Measurements from ENCODE around the gene SLCO2B1.
A peak's percentile ranks its signal among the peaks of the same experiment; 100 is the strongest.
"Not testable (repeated sequence)": the region's sequence is repeated elsewhere in the genome, so short reads cannot be mapped to it uniquely, and the experiment has no call there.

SLCO2B1 gene

DNA sequence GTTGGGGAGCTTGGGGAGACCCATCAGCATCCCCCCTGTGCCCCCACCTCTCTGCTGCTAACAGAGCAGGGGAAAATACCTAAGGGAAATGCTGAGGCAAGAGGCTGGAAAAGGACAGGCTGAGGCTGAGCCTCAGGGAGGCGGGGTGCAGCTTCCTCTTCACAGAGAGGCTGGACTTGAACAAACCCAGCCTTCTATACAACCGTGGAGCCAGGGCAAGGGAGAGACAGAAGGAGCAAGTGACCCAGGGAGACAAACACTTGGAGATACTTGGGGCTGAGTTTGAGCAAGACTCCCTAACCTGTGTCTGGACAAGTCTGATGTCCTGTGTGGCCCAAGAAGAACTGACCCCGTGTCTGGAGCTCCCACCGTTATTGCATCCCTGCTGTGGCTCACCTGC, at the start of gene SLCO2B1:
TSS of gene SLCO2B1 (plus strand) at position 229 of the 400 bp plus-strand sequence. CDS start 275 bp downstream, outside the sequence.
- DNase-seq = no peak

- no peak for DNase-seq
Observed at GRCh38 chr11:75101424-75102128, 49.3 kb upstream of the SLCO2B1 start.

DNA sequence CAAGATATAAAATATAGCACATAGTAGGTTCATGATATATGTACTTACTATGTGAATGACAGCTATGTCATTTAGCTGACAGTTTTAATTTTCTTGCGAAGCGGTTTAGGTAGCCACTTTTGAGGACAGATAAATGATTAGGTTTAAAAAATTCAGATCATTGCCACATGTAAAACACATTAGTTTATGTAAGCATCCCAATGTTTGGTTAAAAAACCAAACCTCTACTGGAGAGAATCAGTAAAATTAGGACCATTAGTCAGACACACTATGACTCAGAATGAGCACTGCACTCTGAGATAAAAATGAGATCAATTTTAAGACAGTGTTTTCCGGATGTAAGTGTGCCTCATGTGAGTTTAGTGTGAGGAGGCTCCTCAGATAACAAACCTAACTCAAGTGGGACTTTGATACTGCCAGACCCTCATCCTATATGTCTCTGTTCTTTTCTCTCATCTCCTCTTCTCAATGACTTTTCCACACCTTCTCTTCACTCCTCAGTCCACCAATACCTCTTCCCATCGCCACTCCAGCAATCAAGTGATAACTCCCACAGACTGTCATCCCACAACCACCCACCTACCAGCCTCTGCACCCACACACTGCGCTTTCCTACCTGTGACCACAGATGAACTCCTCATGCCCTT, 47.4 kb upstream of the SLCO2B1 start:
- DNase-seq = no peak

- DNase-seq = no peak
Observed at GRCh38 chr11:75105462-75105925, 45.4 kb upstream of the SLCO2B1 start.

- DNase-seq = not testable (repeated sequence)
Observed at GRCh38 chr11:75105967-75106681, 44.8 kb upstream of the SLCO2B1 start.

DNA sequence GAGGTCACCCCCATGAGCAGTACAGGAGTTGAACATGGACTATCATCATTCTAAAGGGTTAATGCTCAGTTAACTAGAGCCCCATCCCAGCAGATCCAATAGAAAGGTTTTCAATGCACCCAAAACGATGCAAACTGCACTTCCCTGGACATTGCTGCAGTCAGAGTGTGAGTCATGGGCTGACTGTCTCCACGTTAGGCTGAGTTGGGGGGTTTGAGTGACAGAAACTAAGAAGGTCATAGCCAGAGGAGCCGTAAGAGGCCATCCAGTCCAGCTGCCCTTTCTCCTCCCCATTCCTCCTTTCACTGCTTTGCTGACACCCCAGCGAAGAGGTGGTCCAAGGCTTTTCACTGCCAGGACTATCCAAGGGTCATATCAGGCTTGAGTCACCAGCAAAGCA, 43.7 kb upstream of the SLCO2B1 start:
- no peak for DNase-seq

DNA sequence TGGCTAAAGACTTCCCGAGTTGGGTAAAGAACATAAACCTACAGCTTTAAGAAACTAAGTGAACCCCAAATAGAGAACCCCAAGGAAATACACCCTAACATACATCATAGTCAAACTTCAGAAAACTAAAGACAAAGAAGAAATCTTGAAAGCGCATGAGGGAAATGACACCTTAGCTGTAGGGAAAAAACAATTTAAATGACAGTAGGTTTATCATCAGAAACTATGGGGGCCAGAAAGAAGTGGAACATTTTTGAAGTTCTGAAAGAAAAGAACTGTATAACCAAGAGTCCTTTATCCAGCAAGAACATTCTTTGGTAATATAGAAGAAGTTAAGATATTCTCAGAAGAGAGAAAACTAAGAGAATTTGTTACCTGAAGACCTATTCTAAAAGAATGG, 38.7 kb upstream of the SLCO2B1 start:
- DNase-seq = no peak

GRCh38 chr11:75113030-75113429, 37.9 kb upstream of the SLCO2B1 start:
- DNase-seq = no peak

DNA sequence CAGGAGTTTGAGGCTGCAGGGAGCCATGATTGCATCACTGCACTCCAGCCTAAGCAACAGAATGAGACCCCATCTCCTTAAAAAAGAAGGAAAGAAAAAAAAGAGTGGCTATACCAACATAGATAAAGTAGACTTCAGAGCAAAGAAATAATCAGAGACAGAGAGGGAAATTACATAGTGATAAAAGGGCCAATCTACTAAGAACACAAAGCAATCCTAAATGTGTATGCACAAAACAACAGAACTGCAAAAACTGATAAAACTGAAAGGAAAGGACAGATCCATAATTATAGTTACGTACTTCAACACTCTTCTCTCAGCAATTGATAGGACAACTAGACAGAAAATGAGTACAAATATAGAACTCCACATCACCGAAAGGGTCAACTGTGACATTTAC, 36.4 kb upstream of the SLCO2B1 start:
- DNase-seq = no peak

GRCh38 chr11:75118577-75118976, 32.3 kb upstream of the SLCO2B1 start:
- DNase-seq = no peak

- DNase-seq = no peak
Observed at GRCh38 chr11:75126564-75126963, 24.3 kb upstream of the SLCO2B1 start.

GRCh38 chr11:75132080-75132479, 18.8 kb upstream of the SLCO2B1 start:
- DNase-seq = no peak

GRCh38 chr11:75133976-75134375, 16.9 kb upstream of the SLCO2B1 start:
- no peak for DNase-seq

GRCh38 chr11:75135021-75135650, 15.8 kb upstream of the SLCO2B1 start:
- no peak for DNase-seq

DNA sequence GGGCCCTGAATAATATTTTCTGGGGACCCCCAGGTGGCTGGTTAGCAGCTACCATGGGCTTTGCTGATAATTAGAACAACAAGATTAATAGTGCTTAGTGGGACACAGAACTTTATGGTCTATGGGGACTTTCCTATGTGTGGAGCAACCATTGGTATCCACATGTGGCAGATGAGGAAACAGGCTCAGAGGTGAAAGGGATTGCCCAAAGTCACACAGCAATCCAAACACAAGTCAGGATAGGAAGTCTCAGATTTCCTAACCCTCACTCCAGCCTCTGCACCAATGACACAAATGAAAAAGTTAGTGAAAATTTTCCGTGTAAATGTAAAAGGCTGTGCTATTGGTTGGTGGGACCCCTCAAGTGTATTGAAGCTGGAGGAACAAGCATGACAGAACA, 15.3 kb upstream of the SLCO2B1 start:
- no peak for DNase-seq

DNA sequence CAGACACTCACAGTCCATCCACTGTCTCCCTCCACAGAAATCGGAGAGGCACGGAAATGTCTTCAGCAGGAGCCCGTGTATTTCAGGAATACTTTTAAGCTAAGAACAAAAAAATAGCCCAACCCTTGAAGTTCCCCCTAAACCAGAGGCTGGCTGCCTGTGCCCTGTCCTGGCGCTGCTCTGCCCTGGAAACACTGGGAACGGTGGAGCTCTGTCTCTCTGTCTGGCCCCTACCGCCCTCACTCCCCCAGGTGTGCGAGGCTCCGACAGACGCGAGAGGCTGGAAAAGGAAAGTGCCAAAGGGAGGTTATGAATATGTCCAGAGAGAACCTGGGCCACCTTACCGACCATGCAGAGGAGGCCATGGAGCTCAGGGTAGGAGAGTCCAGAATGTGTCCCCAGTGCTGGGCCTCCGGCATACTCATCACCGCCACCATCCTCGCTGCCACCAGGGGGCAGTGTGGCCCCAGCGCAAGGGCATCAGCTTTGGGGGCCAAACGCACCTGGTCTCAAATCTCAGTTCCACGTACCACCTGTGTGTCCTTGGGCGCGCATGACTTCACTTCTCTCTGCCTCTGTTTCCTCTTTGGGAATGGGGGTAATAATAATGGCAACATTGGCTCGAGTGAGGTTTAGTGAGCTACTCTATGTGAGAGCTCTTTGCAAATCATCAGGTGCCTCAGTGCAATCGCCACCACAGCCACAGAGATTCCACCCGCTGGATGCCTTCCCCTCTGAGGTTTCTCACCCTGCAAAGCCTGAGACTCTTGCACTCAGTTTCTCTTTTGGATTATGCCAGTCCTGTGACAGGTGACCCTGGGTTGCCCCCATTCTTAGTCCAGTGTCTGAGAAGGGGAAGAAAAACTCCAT, 10.4 kb upstream of the SLCO2B1 start:
- DNase-seq = no peak

GRCh38 chr11:75141166-75141565, 9.7 kb upstream of the SLCO2B1 start:
- no peak for DNase-seq

DNA sequence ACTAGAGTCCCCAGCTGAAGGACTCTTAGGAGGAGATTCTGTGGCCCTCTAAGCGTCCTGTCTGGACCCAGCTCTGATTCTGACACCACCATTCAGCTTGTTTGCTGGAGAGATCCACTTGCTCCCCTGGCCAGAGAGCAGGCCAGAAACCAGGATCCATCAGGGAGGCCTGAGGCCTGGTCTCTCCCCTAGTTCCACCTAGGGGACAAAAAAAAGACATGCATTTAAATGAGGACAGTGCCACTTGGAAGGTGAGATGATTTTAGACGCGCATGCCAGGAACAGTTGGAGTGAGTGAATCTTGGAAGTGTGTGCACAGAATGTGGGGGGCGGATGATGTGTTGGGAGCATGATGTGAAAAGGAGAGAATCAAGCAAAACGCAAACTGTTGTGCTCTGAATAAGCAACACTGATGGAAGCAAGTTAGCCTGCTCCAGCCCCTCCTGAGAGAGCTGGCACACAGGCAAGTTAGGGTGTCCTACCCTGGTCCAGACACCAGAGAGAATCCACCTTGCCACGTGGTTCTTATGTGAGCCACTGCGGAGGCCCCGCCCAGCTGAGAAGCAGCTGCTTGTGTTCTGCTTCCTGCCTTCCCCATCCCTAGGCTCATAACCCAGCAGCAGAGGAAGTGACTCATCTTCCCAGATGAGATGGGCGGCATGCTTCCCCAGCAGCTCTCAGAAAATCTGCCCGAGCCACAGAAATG, 8.0 kb upstream of the SLCO2B1 start:
- DNase-seq = peak; percentile 97

DNA sequence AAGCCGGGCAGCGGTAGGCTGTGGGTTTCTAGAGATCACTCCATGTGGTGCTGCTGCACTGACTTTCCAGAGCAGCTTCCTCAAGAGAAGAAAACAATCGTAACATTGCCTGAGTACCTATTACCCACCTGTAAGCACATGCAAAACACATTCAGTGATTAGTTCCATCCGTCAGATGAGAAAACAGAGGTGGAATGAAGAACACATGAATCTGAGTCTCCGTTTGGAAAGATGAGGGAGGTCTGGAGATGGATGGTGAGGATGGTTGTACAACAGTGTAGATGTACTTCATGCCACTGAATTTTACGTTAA, 7.5 kb upstream of the SLCO2B1 start:
- DNase-seq = no peak

- DNase-seq = no peak
Observed at GRCh38 chr11:75144716-75145014, 6.2 kb upstream of the SLCO2B1 start.

GRCh38 chr11:75145196-75145971, 5.5 kb upstream of the SLCO2B1 start:
- no peak for DNase-seq

All from MV-4-11 (cell line).